Gastrocnemius medialis (tissue), 4 donors: ENCODE results near the gene CHAF1A.

Experiments
- CTCF ChIP-seq, 5 experiments: fragments of 450-650 bp in 3 of 5; fragments of 200-600 bp in 2 of 5; sonication (generic) in 2 of 5; IDR thresholded peaks in 4 of 5; conservative IDR thresholded peaks in 1 of 5; 1 replicate in 4 of 5; 2 replicates in 1 of 5; pipeline ENCODE4 v1.5.1; 2016 to 2019; ENCODE audit warnings: antibody characterized with exemption in 5 of 5, mild to moderate bottlenecking in 3 of 5, moderate library complexity in 3 of 5
- POLR2A ChIP-seq, 2 donors: fragments of 450-650 bp; IDR thresholded peaks; one replicate each; pipeline ENCODE4 v1.6.1; 2017; ENCODE audit warnings: antibody characterized with exemption in 2 of 2, mild to moderate bottlenecking in 2 of 2, moderate library complexity in 2 of 2

- TF ChIP-seq CTCF (IDR thresholded peaks at IDR 0.05 in 4 of 5, conservative IDR thresholded peaks at IDR 0.05 in 1 of 5): no peak
- no peak for TF ChIP-seq POLR2A (IDR thresholded peaks at IDR 0.05)
These were observed 71.5 kb downstream of the CHAF1A start for GRCh38 chr19:4473763-4474513.
